ENCODE measurements around the gene NAXD. TPM values are rescaled to one million over a fixed set of nuclear protein-coding genes. Genes with fewer than 3 reads are reported as not detected.

Gene NAXD
- total RNA-seq, 1 experiment from 2014 or later, result 11.5 TPM

DNA sequence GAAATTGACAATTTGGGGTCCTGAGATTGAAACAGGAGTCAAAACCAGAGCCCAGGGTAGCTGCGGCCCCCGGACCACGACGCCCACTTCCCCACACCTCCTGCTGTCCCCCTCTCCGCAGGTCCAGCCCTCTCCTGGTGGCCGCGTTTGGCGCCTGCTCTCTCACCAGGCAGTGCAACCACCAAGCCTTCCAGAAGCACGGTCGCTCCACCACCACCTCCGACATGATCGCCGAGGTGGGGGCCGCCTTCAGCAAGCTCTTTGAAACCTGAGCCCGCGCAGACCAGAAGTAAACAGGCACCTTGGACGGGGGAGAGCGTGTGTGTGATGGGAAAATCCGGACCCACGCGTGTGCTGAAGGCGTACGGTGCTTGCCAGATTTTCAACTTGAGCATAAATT, 22.9 kb downstream of the NAXD start:
- H3K4me1 Mint-ChIP-seq (ENCODE audit: low read depth, unreplicated experiment), result no peaks in the 10 kb centered on the region

DNA sequence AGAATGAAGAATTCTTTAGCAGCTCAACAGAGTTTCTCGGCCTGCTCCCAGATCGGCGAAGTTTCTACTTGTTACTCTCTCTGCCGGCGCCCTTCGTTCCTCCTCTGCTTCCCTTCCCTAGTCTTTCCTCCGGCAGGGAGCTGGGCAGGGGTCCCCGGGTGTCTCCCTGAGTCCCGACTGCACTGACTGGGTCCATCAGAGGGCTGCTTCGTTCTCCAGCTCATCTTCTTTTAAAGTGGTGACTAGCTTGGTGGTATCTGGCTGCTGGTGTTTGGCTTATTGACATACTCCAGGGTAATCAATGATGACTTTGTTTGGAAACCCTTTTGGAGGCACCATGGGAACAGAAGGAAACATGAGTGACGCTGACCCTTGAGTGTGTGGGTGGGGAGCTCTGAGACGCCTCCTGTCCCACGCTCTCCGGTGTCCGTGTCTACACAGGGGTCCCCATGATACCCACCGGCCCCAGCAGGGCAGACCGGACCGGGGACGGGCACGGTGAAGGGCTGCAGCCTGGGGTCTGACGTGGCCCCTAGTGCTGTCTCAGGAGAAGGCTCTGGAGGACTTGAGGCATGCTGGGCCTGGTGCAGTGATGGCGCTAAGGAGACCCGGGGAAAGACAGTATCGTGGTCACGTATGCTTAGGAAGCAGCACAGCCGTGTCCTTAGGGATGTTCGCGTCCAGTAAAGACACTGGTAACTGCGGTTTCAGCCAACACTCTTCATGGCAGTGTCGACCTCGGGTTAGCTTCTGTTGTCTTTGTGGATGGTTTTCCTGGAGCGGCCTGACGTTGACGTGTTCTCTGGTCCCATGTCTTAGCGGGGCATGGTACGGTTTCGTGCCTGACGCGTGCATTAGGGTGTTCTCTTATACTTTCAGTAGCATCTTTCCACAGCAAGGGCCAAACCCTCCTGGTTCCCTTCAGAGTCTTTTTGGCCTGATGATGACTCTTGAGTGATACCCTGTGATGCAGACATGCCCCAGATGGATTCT, 23.8 kb downstream of the NAXD start:
- Mint-ChIP-seq H3K36me3 (ENCODE audit: insufficient read depth, unreplicated experiment) (peaks cover 9% of the 10 kb centered on the region), H3K27ac (ENCODE audit: unreplicated experiment) (no peak overlapping the region), H3K27me3 (ENCODE audit: unreplicated experiment) (no peaks in the 10 kb centered on the region), H3K9me3 (ENCODE audit: low read depth, unreplicated experiment) (no peaks in the 10 kb centered on the region), H3K4me1 (ENCODE audit: low read depth, unreplicated experiment) (no peaks in the 10 kb centered on the region), H3K4me3 (ENCODE audit: low read depth, unreplicated experiment) (no peak overlapping the region)
- intact Hi-C loops (cut with micrococcal nuclease; ENCODE audit: unreplicated experiment), result no loop called here
- BruUV-seq (replicated peaks), result no TSS peak
- DNase-seq, result no peak
- TF ChIP-seq, protein P1, sequence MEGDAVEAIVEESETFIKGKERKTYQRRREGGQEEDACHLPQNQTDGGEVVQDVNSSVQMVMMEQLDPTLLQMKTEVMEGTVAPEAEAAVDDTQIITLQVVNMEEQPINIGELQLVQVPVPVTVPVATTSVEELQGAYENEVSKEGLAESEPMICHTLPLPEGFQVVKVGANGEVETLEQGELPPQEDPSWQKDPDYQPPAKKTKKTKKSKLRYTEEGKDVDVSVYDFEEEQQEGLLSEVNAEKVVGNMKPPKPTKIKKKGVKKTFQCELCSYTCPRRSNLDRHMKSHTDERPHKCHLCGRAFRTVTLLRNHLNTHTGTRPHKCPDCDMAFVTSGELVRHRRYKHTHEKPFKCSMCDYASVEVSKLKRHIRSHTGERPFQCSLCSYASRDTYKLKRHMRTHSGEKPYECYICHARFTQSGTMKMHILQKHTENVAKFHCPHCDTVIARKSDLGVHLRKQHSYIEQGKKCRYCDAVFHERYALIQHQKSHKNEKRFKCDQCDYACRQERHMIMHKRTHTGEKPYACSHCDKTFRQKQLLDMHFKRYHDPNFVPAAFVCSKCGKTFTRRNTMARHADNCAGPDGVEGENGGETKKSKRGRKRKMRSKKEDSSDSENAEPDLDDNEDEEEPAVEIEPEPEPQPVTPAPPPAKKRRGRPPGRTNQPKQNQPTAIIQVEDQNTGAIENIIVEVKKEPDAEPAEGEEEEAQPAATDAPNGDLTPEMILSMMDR (IDR thresholded peaks at IDR 0.05; ENCODE audit: unreplicated experiment), result no peak
- CTCF ChIA-PET, result no interaction called here

More for the DNA sequence above, 22.9 kb downstream of the NAXD start:
- CTCF ChIA-PET, result no interaction called here
- H3K4me3 Mint-ChIP-seq (ENCODE audit: low read depth, unreplicated experiment), result no peak overlapping the region
- H3K27ac Mint-ChIP-seq (ENCODE audit: unreplicated experiment), result no peak overlapping the region
- TF ChIP-seq, protein P1 (IDR thresholded peaks at IDR 0.05; ENCODE audit: unreplicated experiment), result no peak
- no peaks in the 10 kb centered on the region for H3K9me3 Mint-ChIP-seq (ENCODE audit: low read depth, unreplicated experiment)
- no peak for DNase-seq
- no TSS peak for BruUV-seq (replicated peaks)
- H3K27me3 Mint-ChIP-seq (ENCODE audit: unreplicated experiment), result no peaks in the 10 kb centered on the region
- peaks cover 5% of the 10 kb centered on the region for H3K36me3 Mint-ChIP-seq (ENCODE audit: insufficient read depth, unreplicated experiment)
- intact Hi-C loops (cut with micrococcal nuclease; ENCODE audit: unreplicated experiment), result no loop called here

DNA sequence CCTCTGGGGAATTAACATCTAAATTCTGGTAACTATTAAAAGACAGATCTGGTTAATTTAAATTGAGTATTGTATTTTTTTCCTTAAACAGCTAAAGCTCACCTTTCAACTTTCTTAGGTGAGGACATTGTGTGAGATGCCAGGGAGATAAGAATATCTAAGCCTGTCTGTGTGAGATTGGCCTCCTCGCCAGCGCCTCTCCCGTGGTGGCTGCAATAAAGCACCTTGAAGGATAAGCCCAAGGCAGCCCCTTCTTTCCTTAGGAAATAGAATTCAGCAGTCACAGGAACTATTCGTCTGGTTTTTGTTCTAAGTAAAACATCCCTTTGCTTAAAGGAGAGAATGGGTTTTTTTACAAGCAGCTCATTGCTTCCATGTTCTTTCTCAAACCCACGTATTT, 24.6 kb downstream of the NAXD start:
- Mint-ChIP-seq H3K9me3 (ENCODE audit: low read depth, unreplicated experiment) (no peaks in the 10 kb centered on the region), H3K36me3 (ENCODE audit: insufficient read depth, unreplicated experiment) (peaks cover 9% of the 10 kb centered on the region), H3K4me3 (ENCODE audit: low read depth, unreplicated experiment) (no peak overlapping the region), H3K27ac (ENCODE audit: unreplicated experiment) (no peak overlapping the region), H3K27me3 (ENCODE audit: unreplicated experiment) (no peaks in the 10 kb centered on the region), H3K4me1 (ENCODE audit: low read depth, unreplicated experiment) (no peaks in the 10 kb centered on the region)
- intact Hi-C loops (cut with micrococcal nuclease; ENCODE audit: unreplicated experiment), result no loop called here
- TF ChIP-seq, protein P1 (IDR thresholded peaks at IDR 0.05; ENCODE audit: unreplicated experiment), result no peak
- CTCF ChIA-PET, result no interaction called here
- BruUV-seq (replicated peaks), result no TSS peak
- no peak for DNase-seq

DNA sequence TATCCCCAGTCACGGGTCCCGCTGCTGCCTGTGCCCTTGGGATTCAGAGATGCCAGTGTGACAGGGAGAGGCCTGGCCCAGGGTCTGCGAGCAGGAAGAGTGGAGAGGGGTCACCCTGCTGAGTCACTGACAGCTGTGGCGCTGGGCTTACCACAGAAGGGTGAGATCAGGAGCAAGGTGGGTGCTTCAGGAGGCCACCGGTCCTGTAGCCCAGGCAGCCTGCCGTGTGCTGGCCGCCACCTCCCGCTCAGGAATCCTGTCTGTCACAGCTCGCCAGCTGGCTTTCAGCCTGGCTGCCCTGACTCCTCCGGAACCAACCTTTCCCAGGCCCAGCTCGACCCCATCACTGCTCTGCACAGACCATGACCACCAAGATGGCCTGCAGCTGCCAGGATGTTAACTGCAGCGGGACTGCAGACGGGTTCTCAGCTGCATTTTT, 25.3 kb downstream of the NAXD start:
- TF ChIP-seq, protein P1 (IDR thresholded peaks at IDR 0.05; ENCODE audit: unreplicated experiment), result no peak
- no peaks in the 10 kb centered on the region for H3K27me3 Mint-ChIP-seq (ENCODE audit: unreplicated experiment)
- H3K9me3 Mint-ChIP-seq (ENCODE audit: low read depth, unreplicated experiment), result no peaks in the 10 kb centered on the region
- peaks cover 9% of the 10 kb centered on the region for H3K36me3 Mint-ChIP-seq (ENCODE audit: insufficient read depth, unreplicated experiment)
- H3K4me1 Mint-ChIP-seq (ENCODE audit: low read depth, unreplicated experiment), result no peaks in the 10 kb centered on the region
- DNase-seq, result no peak
- BruUV-seq (replicated peaks), result no TSS peak
- H3K4me3 Mint-ChIP-seq (ENCODE audit: low read depth, unreplicated experiment), result no peak overlapping the region
- CTCF ChIA-PET, result no interaction called here
- intact Hi-C loops (cut with micrococcal nuclease; ENCODE audit: unreplicated experiment), result no loop called here
- H3K27ac Mint-ChIP-seq (ENCODE audit: unreplicated experiment), result no peak overlapping the region
